Psoas muscle (tissue), 8 donors: Measurements from ENCODE around the gene NOS1AP. TPM values are rescaled to one million over a fixed set of nuclear protein-coding genes. Genes with fewer than 3 reads are reported as not detected.

Experiments
- ATAC-seq, 4 donors: fragments of 200-7000 bp; cut with Tn5 transposase; one replicate each; pipeline ENCODE4 v1.9.1; 2020; ENCODE audit warnings: moderate library complexity in 3 of 4, mild to moderate bottlenecking in 2 of 4
- DNase-seq, 2 donors: peaks; one replicate each; pipeline ENCODE4 v3.0.0-alpha.2; 2020
- H3K27ac ChIP-seq: fragments of 200-600 bp; one replicate; pipeline ENCODE4 v1.8.0; 2022
- H3K27me3 ChIP-seq, 3 donors: fragments of 200-600 bp in 1 of 3; one replicate each; pipeline versions ENCODE4 v1.6.1 to v1.8.0; 2013 to 2022; ENCODE audit warnings: low read length in 2 of 3, mild to moderate bottlenecking in 2 of 3, moderate library complexity in 1 of 3; ENCODE audit not compliant: insufficient read depth in 3 of 3
- H3K36me3 ChIP-seq, 2 donors: fragments of 200-600 bp in 1 of 2; one replicate each; pipeline versions ENCODE4 v1.6.1 to v1.8.0; 2013 to 2022; ENCODE audit warnings: low read depth in 1 of 2, mild to moderate bottlenecking in 1 of 2, moderate library complexity in 1 of 2; ENCODE audit not compliant: insufficient read depth in 1 of 2
- H3K4me1 ChIP-seq: fragments of 200-600 bp; one replicate; pipeline ENCODE4 v1.8.0; 2022
- H3K4me3 ChIP-seq: fragments of 200-600 bp; one replicate; pipeline ENCODE4 v1.8.0; 2022; ENCODE audit warnings: mild to moderate bottlenecking
- H3K9me3 ChIP-seq: fragments of 200-600 bp; one replicate; pipeline ENCODE4 v1.8.0; 2022
- WGBS, 3 donors: extraction: QIAGEN DNeasy Blood & Tissue Kit; methylation state at CpG; one replicate each; pipeline versions ENCODE4 v1.1.6 to v1.1.7; 2013; 5-methylcytosine and 5-hydroxymethylcytosine counted together
- intact Hi-C, 2 donors: fragments of 100-400 bp; cut with DNase I; formaldehyde crosslinking; loops; one replicate each; pipeline versions ENCODE4 v1.11.0 to v1.14.2; 2022
- polyA plus RNA-seq, 3 donors: library from polyadenylated mRNA; stranded (reverse); fragments of 200-250 nt; gene quantifications; one replicate each; pipeline ENCODE4 v1.2.3, GENCODE V29; 2013
- total RNA-seq, 4 donors: library from RNA; stranded (reverse); fragmentation: NEBNext Ultra II Directional in 2 of 4; extraction: Animal tissue kit (Norgen Biotek cat#: 25700) in 2 of 4; gene quantifications; one replicate each; pipeline versions ENCODE4 v1.2.1 to v1.2.4, GENCODE V29; 2021 to 2023
- TF ChIP-seq, protein P1 (sequence below): fragments of 200-600 bp; IDR thresholded peaks from one replicate; pipeline ENCODE4 v1.8.0; 2022; ENCODE audit warnings: antibody characterized with exemption
- donor health status: healthy with polysubstance abuse.
- donor health status: DM: no; HTN: no; CAD: no; lungs with moderate emphysema.
- donor health status: Bipolar disorder and iron deficiency.
- donor health status: healthy.
- donor health status: DM: yes; HTN: yes; CAD: no.
- donor health status: DM: no; HTN: no; CAD: no.
- donor health status: DM: no; HTN: no; CAD: no.
- donor health status: DM: yes; HTN: yes; CAD: no.

Gene NOS1AP
- total and polyA plus RNA-seq, 7 donors, result 0.10 to 0.76 (median 0.18) TPM

DNA sequence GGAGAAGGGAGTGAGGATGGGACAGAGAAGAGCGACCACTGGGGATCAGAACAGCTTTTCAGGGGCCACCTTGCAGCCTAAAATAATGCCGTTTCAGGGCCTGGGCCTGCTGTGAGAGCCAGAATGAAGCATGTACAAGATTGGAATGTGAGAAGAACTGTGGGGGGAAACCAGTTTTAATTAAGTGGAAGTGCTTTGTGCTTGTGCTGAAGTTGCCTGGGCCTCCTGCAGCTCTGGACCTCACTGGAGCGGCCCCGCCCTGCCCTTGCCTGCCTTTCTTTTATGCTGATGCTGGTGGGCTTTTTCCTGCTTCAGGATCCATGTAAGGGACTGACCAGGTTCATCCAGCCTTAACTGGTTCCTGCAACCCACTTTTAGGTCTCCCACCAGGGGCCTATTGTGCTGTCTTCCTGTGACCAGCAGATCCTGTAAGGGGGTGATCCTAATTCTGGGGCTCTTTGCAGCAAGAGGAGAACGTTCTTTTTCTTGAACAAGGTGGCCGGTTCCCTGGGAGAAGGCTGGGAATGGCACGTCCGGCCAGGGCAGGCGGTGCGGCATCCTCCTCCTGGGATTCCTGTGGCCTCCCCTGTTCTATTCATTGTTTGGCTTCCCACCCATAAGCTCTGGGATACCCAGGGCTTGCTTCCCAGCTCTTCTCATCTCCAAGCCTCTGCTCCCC is 315.2 kb downstream of the NOS1AP start:
- H3K4me3 ChIP-seq, result no peak overlapping the region
- no peaks in the 10 kb centered on the region for H3K36me3 ChIP-seq
- no peak overlapping the region for H3K27ac ChIP-seq
- H3K4me1 ChIP-seq, result no peaks in the 10 kb centered on the region
- intact Hi-C loops, result no loop called here
- TF ChIP-seq, protein P1, sequence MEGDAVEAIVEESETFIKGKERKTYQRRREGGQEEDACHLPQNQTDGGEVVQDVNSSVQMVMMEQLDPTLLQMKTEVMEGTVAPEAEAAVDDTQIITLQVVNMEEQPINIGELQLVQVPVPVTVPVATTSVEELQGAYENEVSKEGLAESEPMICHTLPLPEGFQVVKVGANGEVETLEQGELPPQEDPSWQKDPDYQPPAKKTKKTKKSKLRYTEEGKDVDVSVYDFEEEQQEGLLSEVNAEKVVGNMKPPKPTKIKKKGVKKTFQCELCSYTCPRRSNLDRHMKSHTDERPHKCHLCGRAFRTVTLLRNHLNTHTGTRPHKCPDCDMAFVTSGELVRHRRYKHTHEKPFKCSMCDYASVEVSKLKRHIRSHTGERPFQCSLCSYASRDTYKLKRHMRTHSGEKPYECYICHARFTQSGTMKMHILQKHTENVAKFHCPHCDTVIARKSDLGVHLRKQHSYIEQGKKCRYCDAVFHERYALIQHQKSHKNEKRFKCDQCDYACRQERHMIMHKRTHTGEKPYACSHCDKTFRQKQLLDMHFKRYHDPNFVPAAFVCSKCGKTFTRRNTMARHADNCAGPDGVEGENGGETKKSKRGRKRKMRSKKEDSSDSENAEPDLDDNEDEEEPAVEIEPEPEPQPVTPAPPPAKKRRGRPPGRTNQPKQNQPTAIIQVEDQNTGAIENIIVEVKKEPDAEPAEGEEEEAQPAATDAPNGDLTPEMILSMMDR, result no peak
- DNase-seq, result no peak
- 95 to 98% (median 95%) methylated on average over 10 of the region's 10 CpGs for WGBS, 3 donors
- ATAC-seq, result no peak
- peaks cover 0 to 7% (median 0%) of the 10 kb centered on the region in 3 donors for H3K27me3 ChIP-seq
- no peaks in the 10 kb centered on the region for H3K9me3 ChIP-seq

DNA sequence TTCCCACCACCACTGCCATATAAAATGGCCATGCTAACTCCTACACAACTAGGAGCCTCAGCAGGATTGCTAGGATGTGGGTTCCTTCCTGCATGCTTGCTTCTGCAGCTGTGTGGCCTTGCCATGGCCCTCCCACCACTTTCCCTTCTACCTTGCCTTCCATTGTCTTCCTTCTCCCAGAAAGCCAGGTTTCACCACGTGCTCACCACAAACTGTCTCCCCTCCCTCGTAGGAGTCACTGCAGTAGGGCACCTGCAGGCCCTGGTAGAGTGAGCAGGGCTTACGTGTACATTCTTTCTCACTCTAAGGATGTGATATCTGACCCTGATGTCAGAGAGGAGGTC is 315.8 kb downstream of the NOS1AP start:
- H3K27me3 ChIP-seq, result peaks cover 0 to 7% (median 2%) of the 10 kb centered on the region in 3 donors
- DNase-seq, result no peak
- no peaks in the 10 kb centered on the region for H3K36me3 ChIP-seq
- TF ChIP-seq, protein P1, result no peak
- H3K4me1 ChIP-seq, result no peaks in the 10 kb centered on the region
- no peak overlapping the region for H3K4me3 ChIP-seq
- H3K9me3 ChIP-seq, result no peaks in the 10 kb centered on the region
- 80 to 82% (median 81%) methylated on average over 3 of the region's 3 CpGs for WGBS, 3 donors
- no peak overlapping the region for H3K27ac ChIP-seq
- ATAC-seq, result no peak
- intact Hi-C loops, result no loop called here

DNA sequence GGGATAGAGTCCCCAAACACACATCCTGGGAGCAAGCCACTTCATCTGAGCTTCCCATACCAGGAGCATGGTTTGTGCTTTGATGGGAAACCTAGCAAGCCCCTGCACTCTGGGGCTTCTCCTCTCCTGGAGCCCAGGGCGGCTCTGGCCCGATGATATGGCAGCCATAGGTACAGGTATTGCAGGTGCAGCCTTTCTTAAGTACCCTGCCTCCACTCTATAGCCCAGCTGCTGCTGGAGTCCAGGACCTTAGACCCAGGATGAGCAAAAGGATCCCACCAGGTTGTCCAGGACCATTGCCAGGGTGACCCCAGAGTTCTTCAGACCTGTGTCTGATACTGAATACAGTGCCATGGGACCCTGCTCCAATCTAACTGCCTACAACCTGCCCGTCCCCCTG is 316.2 kb downstream of the NOS1AP start:
- Histone ChIP-seq H3K4me3 (no peak overlapping the region), H3K9me3 (no peaks in the 10 kb centered on the region), H3K27ac (no peak overlapping the region), H3K27me3 (peaks cover 0 to 9% (median 2%) of the 10 kb centered on the region in 3 donors), H3K36me3 (no peaks in the 10 kb centered on the region), H3K4me1 (no peaks in the 10 kb centered on the region)
- intact Hi-C loops, result no loop called here
- TF ChIP-seq, protein P1, result no peak
- WGBS, 3 donors, result 79 to 97% (median 81%) methylated on average over 3 of the region's 3 CpGs
- ATAC-seq (no peak), DNase-seq (no peak)

DNA sequence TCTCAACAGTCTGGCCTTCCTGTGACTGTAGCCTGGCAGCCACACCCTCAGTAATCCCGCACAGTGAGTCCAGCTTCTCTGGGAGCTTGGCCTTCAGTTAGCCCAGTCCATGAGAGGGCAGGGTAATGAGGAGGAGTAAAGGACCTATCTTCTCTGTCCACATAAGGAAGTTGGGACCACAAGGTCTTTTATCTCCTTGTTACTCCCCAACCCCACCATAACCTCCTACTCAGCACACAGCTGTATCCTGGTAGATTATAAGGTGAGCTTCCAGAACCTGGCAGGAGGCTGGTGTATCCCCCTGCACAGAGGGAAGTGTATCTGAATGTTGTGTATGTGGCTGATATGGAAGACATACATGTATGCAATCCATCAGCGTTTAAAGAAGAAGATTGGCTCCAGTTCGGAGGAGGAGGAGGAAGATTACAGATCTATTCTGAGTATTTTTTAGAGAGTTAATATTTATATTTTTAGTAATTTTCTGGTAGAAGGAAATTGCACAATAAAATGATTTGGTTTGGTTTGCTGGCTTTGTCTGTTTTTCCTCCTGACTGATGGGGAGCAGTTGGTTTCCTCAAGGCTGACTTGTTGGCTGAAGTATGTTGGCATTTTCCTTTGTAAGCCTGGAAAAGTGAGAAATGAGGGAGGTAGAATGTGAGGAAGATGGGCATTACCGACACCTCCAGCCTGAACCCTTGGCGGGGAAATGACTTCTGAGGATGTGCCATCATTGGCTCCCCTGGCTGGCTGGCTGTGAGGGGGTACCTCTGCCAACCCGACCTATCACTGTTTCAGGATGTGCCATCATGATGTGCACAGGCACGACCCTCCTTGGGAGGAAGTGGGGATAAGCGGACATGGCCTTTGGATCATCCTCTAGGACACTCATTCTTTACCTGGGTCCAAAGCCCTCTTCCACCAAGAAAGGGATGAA is 317.1 kb downstream of the NOS1AP start:
- TF ChIP-seq, protein P1, result no peak
- Histone ChIP-seq H3K36me3 (no peaks in the 10 kb centered on the region), H3K4me1 (no peaks in the 10 kb centered on the region), H3K27me3 (peaks cover 0 to 11% (median 2%) of the 10 kb centered on the region in 3 donors), H3K4me3 (no peak overlapping the region), H3K27ac (no peak overlapping the region), H3K9me3 (no peaks in the 10 kb centered on the region)
- no peak for DNase-seq
- WGBS, 3 donors, result 79 to 88% (median 84%) methylated on average over 8 of the region's 8 CpGs
- intact Hi-C loops, result no loop called here
- ATAC-seq, result no peak
